Lower lobe of right lung (tissue), 2 donors: ENCODE results near the gene TTLL10. TPM values are rescaled to one million over a fixed set of nuclear protein-coding genes. Genes with fewer than 3 reads are reported as not detected.

ENCODE experiments used
- ATAC-seq, 2 donors: fragments of 200-7000 bp; cut with Tn5 transposase; one replicate each; pipeline ENCODE4 v1.9.1; 2020 to 2022; ENCODE audit warnings: mild to moderate bottlenecking in 2 of 2, moderate library complexity in 2 of 2
- DNase-seq: peaks from one replicate; pipeline ENCODE4 v3.0.0-alpha.2; 2020
- H3K27ac ChIP-seq: fragments of 200-600 bp; one replicate; pipeline ENCODE4 v1.8.0; 2022
- H3K27me3 ChIP-seq: fragments of 200-600 bp; one replicate; pipeline ENCODE4 v1.8.0; 2022; ENCODE audit warnings: low read depth
- H3K36me3 ChIP-seq: fragments of 200-600 bp; one replicate; pipeline ENCODE4 v1.8.0; 2022; ENCODE audit warnings: mild to moderate bottlenecking
- H3K4me1 ChIP-seq: fragments of 200-600 bp; one replicate; pipeline ENCODE4 v1.8.0; 2022
- H3K4me3 ChIP-seq: fragments of 200-600 bp; one replicate; pipeline ENCODE4 v1.8.0; 2022; ENCODE audit warnings: mild to moderate bottlenecking
- H3K9me3 ChIP-seq: fragments of 200-600 bp; one replicate; pipeline ENCODE4 v1.8.0; 2022
- intact Hi-C: fragments of 100-400 bp; cut with DNase I; formaldehyde crosslinking; loops from one replicate; pipeline ENCODE4 v1.11.0; 2022
- total RNA-seq: library from RNA; stranded (reverse); fragmentation: NEBNext Ultra II Directional; extraction: Animal tissue kit (Norgen Biotek cat#: 25700); gene quantifications from one replicate; pipeline ENCODE4 v1.2.1, GENCODE V29; 2021
- TF ChIP-seq, protein P1 (sequence below): fragments of 200-600 bp; IDR thresholded peaks from one replicate; pipeline ENCODE4 v1.8.0; 2022; ENCODE audit warnings: antibody characterized with exemption, mild to moderate bottlenecking
- donor health status: DM: no; HTN: yes; CAD: no; lungs with severe emphysema.

Gene TTLL10
- total RNA-seq, 1 donor from 2014 or later = 6.6 TPM

GRCh38 chr1:1197188-1197500 lies 23.5 kb downstream of the TTLL10 start:
- H3K4me3 ChIP-seq = no peak overlapping the region
- intact Hi-C loops = no loop called here
- DNase-seq (no peak), ATAC-seq (no peak)
- TF ChIP-seq, protein P1, sequence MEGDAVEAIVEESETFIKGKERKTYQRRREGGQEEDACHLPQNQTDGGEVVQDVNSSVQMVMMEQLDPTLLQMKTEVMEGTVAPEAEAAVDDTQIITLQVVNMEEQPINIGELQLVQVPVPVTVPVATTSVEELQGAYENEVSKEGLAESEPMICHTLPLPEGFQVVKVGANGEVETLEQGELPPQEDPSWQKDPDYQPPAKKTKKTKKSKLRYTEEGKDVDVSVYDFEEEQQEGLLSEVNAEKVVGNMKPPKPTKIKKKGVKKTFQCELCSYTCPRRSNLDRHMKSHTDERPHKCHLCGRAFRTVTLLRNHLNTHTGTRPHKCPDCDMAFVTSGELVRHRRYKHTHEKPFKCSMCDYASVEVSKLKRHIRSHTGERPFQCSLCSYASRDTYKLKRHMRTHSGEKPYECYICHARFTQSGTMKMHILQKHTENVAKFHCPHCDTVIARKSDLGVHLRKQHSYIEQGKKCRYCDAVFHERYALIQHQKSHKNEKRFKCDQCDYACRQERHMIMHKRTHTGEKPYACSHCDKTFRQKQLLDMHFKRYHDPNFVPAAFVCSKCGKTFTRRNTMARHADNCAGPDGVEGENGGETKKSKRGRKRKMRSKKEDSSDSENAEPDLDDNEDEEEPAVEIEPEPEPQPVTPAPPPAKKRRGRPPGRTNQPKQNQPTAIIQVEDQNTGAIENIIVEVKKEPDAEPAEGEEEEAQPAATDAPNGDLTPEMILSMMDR = no peak
- H3K36me3 ChIP-seq = no peaks in the 10 kb centered on the region
- H3K9me3 ChIP-seq = no peaks in the 10 kb centered on the region
- peaks cover 6% of the 10 kb centered on the region for H3K4me1 ChIP-seq
- no peak overlapping the region for H3K27ac ChIP-seq
- H3K27me3 ChIP-seq = peaks cover 16% of the 10 kb centered on the region

- peak; percentile 42 for DNase-seq
- intact Hi-C loops = no loop called here
- peak in 1 of 2 donors; percentile 6 for ATAC-seq
Measured at GRCh38 chr1:1197551-1198422, 24.1 kb downstream of the TTLL10 start.

GRCh38 chr1:1198423-1199140 lies 24.9 kb downstream of the TTLL10 start:
- no peak overlapping the region for H3K27ac ChIP-seq
- ATAC-seq (no peak), DNase-seq (peak; percentile 34)
- intact Hi-C loops = no loop called here
- TF ChIP-seq, protein P1 = no peak
- peaks cover 6% of the 10 kb centered on the region for H3K4me1 ChIP-seq
- H3K4me3 ChIP-seq = no peak overlapping the region
- H3K36me3 ChIP-seq = no peaks in the 10 kb centered on the region
- H3K9me3 ChIP-seq = no peaks in the 10 kb centered on the region
- H3K27me3 ChIP-seq = peaks cover 25% of the 10 kb centered on the region

More at GRCh38 chr1:1197551-1198422, 24.1 kb downstream of the TTLL10 start:
- no peaks in the 10 kb centered on the region for H3K9me3 ChIP-seq
- peaks cover 6% of the 10 kb centered on the region for H3K4me1 ChIP-seq
- H3K27ac ChIP-seq = no peak overlapping the region
- H3K27me3 ChIP-seq = peaks cover 17% of the 10 kb centered on the region
- no peaks in the 10 kb centered on the region for H3K36me3 ChIP-seq
- TF ChIP-seq, protein P1 = no peak
- no peak overlapping the region for H3K4me3 ChIP-seq

DNA sequence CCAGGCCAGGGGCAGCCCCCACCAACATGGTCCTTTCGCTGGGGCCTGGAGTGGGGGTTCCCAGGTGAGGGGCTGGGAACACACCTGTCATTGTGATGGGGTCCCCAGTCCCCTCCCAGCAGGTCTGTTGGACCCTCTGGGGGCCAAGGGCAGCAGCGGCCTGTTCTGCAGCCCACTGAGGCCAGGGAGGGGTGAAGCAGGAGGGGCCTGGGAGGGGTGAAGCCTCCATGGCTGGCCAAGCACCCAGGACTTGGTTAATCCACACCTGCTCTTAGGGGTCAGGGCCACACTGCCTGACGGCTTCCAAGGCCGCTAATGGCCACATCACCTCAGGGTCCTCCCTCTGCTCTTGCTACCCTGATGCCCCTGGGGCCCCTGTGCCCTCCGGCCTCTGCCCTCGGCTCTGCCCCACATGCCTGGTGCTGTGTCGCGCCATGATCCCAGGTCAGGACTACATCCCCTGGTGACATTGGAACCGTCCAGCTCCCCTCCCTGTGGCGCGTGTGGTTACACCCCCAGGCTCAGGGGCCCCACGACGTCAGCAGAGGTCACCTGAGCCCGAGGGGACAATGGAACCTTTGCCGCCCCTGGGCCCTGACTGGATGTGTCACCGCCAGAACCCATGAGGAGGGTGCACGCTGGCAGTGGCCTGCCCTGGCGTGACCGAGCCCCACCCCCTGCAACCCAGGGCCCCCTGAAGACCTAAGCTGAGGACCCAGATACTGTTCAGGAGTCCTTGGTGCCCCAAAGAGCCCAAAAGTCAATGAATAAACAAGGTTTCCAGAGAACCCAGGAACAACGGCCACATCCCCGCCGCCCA lies 25.7 kb downstream of the TTLL10 start:
- Histone ChIP-seq H3K36me3 (no peaks in the 10 kb centered on the region), H3K27ac (no peak overlapping the region), H3K27me3 (peaks cover 33% of the 10 kb centered on the region), H3K4me1 (peaks cover 6% of the 10 kb centered on the region), H3K4me3 (no peak overlapping the region), H3K9me3 (no peaks in the 10 kb centered on the region)
- intact Hi-C loops = no loop called here
- ATAC-seq (no peak), DNase-seq (peak; percentile 43)
- TF ChIP-seq, protein P1 = no peak
